HG03558 (cell line): ENCODE measurements around the gene MRPL3.
"Not testable (repeated sequence)": the region's sequence is repeated elsewhere in the genome, so short reads cannot be mapped to it uniquely, and the experiment has no call there.

Experiments used
- ATAC-seq: cut with Tn5 transposase; IDR thresholded peaks from one replicate; pipeline ENCODE4 v1.9.1; 2021; ENCODE audit warnings: moderate number of reproducible peaks; ENCODE audit not compliant: unreplicated experiment; ENCODE audit errors: extremely low read depth

Gene MRPL3

DNA sequence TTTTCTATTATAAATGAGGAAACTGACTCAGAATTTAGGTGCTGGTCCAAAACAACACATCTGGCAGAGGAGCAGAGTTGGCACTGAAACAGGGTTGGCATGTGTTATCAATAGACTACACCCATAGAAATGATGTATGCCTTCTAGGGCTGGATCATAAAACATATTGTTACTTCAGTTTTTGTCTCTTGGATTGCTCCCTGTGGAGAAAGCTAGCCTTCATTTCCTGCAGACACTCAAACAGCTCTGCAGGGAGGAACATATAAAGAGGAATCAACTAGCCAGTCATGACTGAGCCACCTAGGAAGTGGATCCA lies 507 bp upstream of the MRPL3 start:
- no peak for ATAC-seq

DNA sequence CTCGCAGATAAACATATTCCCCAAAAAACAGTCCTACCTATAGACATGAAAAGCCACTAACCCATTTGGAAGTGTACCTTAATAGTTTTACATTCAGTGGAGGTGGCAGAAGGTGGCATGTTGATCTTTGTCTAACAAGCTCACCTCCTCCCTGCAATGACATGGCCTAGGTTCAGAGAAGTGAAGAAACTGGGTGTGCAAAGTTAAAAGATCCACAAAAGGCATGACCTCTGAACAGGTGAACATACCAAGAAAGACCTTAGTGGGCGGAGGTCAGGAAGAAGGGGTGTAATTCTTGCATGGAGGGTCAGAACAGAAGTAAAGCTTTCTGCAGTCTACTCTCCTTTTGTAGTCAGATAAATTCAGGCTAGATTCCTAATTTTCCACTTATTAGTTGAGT lies 822 bp downstream of the MRPL3 start:
- no peak for ATAC-seq

DNA sequence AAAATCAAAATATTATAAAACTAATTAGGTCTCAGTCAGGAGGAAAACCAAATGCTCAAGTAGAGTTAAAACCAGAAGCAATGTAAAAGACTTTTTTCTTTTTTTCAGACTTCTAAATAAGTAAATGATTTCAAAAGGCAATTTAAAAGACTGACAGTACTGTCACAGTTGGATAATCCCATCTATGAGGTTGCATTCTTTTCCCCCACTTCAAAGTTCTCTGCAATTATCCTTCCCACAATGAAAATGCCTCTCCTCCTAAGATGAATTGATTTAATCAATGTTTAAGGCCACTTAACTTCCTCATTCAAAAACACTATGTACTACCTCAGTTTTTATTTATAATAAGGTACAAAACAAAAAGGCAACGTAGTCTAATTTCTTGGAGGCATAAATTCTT lies 8.1 kb downstream of the MRPL3 start:
- ATAC-seq, result no peak

DNA sequence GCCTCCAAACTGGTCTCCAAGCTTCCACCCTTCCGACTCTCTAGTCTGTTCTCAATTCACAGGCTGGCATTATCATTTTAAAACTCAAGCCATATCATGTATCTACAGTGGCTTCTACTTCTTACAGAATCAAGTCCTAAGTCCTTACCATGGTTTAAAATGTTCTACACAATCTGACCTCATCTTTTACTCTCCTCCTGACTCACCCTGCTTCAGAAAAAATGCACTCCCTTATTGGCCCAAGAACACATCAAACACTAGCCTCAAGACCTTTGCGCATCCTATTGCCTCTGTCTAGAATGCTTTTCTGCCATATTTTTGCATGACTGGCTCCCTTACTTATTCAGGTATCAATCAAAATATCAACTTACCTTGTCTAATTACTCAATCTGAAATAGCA lies 11.0 kb downstream of the MRPL3 start:
- no peak for ATAC-seq

DNA sequence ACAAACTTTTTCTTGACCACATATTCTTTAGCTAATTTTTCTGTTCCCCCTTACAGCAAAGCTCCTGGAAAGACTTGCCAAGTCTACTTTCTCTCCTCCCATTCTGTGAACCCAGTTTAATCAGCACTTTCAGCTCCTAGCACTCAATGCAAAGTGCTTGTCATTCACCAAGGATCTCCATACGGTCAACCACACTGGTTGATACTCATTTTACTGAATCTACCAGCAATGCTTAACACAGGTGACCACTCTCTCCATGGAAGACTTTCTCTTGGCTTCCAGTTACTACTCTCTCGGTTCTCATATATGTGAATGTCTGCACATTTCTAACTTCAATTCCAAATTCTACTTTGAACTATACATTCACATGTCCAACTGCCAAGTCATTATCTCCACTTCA lies 11.7 kb downstream of the MRPL3 start:
- ATAC-seq, result no peak

DNA sequence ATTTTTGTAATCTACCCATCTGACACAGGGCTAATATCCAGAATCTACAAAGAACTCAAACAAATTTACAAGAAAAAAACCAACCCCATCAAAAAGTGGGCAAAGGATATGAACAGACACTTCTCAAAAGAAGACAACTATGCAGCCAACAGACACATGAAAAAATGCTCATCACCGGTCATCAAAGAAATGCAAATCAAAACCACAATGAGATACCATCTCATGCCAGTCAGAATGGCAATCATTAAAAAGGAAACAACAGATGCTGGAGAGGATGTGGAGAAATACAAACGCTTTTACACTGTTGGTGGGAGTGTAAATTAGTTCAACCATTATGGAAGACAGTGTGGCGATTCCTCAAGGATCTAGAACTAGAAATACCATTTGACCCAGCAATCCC lies 16.2 kb downstream of the MRPL3 start:
- not testable (repeated sequence) for ATAC-seq

DNA sequence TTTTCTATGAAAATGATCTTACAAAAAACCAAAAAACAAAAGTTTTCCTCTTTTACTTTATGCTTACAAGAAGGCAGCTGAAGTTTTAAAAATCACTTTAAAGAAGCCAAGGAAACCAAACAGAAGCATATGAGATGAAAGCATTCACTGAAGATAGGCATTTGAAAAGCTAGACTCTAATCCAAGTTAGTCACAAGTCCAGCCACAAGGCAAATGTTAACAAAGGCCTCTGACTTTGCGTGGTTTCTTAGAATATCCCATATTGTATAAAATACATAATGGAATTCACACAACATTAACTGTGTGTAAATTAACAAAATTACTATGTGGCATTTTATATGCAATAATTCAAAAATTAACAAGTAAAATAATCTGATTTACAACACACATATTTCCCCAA lies 17.7 kb downstream of the MRPL3 start:
- no peak for ATAC-seq

DNA sequence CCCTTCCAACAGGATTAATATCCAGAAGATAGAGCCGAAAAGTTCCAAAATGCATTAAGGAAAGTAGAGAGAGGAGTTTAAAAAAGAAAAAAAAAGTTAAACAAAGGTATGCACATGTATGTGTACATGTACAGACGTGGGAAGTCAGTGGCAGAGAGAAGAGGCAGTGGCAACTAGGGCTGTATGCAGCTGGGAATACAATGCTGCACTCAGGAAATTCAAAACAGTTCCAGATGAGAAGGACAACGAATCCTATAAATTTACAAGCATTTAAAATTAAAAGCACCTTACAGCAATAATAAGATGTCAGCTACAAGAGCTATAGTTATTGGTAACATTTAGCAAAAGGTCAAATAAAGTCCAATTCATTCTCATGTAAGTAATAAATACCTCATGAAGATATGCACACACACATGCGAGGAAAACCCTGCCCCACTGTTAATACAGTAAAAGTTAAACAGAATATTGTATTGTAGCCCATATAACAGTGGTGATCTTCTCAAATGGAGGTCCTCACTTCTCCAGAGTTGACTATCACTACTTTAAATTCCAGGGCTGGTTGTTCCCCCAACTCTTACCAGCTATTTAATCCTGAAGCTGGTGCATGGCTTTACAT lies 18.2 kb downstream of the MRPL3 start:
- no peak for ATAC-seq

DNA sequence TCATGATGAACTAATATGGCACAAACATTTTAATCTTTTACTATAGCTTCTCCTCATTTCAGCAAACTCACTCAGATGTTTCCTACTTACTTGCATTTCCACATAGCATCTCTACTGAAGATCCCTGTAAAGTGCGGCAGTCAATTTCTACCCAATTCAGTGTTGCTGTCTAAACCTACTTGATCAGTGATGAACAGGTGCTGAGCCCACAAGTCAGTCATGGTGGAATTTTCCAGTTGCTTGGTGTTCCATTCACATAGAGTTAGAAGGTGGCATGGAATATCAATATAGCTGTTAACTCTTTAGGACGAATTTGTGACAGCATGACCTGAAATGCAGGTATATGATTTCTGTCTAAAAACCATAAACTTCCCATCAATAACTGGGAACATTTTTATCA lies 22.7 kb downstream of the MRPL3 start:
- no peak for ATAC-seq

DNA sequence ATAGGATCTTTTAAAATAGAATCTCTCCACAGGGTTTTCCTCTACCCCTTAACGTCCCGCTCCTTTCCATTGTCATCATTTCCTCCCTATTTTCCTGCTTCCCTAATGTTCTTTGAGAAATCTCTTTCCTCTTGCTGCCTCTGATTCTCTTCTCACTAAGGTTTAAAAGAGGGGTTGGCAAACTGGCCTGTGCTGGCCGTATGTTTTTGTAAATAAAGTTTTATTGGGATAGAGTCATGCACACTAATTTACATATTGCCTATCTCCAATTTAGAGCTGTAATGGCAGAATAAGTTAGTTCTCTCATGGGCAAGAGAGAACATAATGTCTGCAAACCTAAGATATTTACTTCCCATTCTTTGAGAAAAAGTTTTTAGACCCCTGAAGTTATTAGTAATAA lies 25.0 kb downstream of the MRPL3 start:
- ATAC-seq, result no peak

DNA sequence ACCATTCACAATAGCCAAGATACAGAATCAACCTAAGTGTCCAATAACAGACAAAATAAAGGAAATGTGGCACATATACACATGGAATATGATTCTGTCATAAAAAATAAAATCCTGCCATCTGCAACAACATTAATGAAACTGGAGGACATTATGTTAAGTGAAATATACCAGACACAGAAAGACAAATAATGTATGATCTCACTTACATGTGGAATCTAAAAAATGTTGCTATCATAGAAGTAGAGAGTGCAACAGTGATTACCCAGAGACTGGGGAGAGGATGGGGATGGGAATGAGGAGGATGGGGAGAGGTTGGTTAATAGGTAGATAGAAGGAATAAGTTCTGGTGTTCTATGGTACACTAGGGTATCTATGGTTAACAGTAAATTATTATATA lies 28.7 kb downstream of the MRPL3 start:
- no peak for ATAC-seq

DNA sequence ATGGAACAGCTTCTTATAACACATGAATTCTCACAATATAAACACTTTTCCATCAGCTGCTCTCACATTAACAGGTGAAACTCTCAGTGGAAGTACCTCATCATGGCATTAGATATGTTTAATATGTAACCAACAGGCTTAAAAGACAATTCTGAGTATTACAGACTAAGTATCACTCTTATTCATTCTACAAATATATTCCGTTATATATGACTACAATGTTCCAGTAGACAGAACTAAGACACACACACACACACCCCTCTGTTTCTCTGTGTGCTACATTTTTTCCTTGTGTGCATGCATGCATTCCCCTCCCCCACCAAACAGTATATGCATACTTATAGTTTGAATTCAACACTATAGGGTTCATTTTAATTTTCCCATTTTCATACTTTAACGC lies 32.4 kb downstream of the MRPL3 start:
- no peak for ATAC-seq

DNA sequence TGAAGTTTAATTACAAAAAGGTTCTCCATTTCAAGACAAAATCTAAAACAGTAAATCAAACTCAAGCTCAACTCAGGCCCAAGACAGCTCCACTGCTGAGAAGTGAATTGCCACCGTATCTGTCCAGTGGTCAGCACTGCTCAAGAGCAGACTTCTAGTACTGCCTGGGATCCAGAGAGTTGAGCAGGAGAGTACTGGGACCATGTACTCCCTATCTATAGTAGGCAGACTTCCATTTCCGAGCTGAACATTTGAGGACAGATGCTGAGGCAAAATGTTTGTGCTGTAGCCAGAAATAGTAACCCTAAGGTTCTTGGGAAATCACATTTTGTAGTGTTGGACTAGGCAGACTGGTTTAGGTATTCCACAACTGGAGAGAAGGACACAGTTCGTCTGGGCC lies 44.1 kb downstream of the MRPL3 start:
- ATAC-seq, result no peak

DNA sequence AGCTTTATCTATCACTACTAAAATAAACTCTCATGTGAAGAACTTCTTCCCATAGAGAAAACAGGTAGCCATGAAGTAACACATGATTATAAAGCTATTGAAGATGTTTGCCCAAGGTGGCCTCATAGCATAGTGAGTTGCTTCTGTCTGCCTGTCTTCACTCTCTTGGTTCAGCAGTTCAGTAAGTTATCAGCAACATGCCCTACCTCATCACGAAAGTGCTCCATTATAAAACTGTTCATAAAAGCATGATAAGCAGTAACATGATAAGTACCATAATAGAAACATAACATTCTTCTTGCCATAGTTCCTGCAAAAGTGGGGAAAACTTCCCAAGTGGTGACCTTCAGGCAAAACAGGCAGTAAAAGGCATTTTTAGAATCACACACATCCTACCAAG lies 45.6 kb downstream of the MRPL3 start:
- ATAC-seq, result no peak

DNA sequence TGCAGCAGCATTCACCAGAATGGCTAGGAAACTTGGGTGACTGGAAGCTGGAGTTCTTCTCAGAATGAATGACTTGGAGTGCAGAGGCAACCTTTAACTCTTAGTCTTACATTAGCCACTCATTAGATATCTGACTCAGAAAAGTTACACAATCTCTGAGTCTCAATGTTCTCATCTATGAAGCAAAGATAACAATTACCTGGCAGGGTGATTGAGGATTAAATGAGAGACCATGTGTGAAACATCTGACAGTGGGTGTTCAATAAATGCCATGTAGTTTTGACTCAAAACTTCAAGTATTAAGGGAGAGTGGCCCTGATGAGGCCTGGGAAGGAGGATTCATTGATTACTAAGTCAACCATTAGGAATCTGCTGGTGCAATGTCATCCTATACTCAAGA lies 48.3 kb downstream of the MRPL3 start:
- no peak for ATAC-seq

DNA sequence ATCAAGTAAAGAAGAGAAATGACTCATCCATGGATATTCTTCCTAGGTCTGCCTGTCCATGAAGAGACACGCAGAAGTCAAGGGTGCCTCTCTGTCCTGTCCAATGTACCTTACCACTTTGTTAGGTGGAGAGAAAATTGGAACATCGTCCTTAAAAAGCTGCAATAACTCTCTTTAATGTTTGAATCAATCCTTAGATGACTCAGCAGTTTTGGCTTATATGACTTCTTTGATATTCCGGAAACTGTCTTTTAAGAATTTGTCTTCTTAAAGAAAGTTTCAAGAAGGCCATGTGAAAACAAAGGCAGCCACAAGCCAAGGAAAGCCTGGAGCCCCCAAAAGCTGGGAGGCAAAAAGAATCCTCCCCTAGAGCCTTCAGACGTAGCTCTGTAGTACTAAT lies 49.2 kb downstream of the MRPL3 start:
- no peak for ATAC-seq

DNA sequence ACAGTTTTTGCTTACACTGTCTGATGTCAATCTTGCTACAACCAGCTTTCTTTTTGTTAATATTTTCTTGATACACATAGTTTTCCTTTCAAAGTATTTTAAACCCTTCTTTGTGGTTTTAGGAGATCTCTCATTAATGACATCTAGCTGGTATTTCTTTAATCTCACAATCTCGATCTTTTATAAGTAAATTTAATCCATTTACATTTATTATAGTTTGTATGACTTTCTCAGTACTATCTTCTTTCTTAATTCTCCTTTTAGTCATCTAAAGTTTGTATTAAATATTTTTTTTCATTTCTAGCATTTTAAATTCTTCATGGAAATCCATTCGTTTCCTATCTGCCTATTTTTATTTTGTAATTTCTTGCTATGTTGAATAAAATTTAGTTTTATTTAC lies 55.4 kb downstream of the MRPL3 start:
- ATAC-seq, result no peak

DNA sequence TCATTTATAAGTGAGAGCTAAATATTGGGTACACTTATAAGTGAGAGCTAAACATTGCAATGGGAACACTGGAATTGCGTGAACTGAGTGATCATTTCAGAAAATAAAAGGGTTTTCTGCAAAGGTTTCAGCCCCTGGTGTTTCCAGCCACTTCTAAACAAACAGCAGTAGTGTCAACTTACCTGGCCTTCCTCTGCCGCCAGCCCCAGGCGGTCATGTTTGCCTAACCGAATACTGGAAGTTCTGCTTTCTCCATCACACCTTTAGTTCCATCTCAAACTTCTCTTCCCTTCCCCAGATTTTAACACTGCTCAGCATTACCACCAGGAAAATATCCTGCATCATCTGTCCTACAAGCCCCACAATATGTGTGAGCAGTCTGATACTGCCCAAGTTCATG lies 58.6 kb downstream of the MRPL3 start:
- ATAC-seq, result no peak

DNA sequence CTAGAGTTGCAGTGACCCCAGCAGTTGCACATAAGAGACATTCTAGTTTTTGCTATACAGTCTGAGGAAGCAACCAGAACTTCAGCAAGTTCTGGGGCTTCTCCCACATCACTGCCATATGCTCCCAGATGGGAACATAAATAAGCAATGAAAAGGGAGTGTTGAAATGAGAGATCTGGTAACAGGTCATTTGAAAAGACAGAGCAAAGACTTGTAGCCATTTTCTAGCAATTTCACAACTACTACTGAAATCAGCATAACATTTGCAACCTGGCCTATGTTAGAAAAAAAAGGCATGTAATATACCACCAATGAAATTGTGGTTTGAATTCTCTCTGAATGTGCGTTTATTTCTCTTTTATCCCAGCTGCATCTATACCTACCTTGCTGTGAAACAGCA lies 63.7 kb downstream of the MRPL3 start:
- no peak for ATAC-seq

DNA sequence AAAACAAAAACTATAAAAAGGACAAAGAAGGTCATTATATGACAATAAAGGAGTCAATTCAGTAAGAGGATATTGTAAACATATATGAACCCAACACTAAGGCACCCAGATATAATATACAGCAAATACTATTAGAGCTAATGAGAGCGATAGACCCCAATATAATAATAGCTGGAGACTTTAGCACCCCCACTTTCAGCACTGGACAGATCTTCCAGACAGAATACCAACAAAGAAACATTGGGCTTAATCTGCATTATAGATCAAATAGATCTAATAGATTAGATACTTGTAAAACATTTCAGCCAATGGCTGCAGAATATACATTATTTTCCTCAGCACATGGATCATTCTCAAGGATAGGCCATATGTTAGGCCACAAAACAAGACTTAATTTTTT lies 67.8 kb downstream of the MRPL3 start:
- ATAC-seq, result no peak

DNA sequence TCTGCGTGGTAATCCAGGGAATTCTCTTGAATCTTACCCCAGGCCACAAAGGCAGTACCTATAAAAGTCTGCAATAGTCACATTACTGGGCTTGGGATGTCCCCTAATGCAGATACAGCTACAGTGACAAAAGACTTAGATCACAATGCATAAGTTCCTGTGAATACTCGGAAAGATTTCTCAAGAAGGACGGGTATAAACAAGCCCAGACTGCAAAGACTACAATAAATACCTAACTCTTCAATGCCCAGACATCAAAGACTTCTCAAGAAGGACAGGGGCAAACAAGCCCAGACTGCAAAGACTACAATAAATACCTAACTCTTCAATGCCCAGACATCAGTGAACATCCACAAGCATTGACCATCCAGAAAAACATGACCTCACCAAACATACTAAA lies 70.3 kb downstream of the MRPL3 start:
- no peak for ATAC-seq

DNA sequence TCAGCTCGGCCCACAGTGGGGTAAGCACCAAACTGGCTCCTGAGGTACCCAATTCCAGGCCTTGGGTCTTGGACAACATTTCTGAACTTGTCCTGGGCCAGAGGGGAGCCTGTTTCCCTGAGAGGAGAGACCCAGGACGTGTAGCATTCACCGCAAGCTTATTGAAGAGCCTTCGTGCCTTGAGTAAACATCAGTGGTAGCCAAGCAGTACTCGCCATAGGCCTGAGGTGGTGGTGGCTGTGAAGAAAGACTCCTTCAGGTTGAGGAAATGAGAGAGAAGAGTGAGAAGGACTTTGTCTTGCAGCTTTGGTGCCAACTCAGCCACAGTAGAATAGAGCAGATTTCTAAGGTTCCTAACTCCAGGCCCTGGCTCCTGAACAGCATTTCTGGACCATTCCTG lies 71.0 kb downstream of the MRPL3 start:
- ATAC-seq, result no peak

DNA sequence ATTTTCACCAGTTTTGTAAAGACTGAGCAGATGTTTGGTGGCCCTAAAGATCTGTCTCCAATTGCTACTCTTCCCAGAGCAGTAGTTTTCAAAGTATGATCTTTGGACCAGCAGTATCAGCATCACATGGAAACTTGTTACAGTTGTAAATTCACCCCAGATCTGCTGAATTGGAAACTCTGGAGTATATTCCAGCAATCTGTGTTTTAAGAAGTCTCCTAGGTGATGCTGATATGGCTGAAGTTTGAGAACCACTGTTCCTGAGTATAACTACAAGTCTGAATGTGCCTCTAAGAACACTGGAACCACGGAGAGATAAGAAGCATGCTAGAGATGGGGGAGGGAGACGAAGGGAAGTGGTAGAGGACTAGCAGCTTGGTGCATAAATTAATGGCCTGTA lies 75.5 kb downstream of the MRPL3 start:
- ATAC-seq, result no peak
